Measurements from ENCODE around the gene OR6B1. TPM values are rescaled to one million over a fixed set of nuclear protein-coding genes. Genes with fewer than 3 reads are reported as not detected.

Gene OR6B1
- total and polyA plus RNA-seq, 2 of the 8 experiments (the other 6 are each of a cell fraction or from before 2014, with no cell fraction given), result not detected

GRCh38 chr7:143975617-143976016, 24.5 kb upstream of the OR6B1 start (continued):
- TF ChIP-seq, protein P1, sequence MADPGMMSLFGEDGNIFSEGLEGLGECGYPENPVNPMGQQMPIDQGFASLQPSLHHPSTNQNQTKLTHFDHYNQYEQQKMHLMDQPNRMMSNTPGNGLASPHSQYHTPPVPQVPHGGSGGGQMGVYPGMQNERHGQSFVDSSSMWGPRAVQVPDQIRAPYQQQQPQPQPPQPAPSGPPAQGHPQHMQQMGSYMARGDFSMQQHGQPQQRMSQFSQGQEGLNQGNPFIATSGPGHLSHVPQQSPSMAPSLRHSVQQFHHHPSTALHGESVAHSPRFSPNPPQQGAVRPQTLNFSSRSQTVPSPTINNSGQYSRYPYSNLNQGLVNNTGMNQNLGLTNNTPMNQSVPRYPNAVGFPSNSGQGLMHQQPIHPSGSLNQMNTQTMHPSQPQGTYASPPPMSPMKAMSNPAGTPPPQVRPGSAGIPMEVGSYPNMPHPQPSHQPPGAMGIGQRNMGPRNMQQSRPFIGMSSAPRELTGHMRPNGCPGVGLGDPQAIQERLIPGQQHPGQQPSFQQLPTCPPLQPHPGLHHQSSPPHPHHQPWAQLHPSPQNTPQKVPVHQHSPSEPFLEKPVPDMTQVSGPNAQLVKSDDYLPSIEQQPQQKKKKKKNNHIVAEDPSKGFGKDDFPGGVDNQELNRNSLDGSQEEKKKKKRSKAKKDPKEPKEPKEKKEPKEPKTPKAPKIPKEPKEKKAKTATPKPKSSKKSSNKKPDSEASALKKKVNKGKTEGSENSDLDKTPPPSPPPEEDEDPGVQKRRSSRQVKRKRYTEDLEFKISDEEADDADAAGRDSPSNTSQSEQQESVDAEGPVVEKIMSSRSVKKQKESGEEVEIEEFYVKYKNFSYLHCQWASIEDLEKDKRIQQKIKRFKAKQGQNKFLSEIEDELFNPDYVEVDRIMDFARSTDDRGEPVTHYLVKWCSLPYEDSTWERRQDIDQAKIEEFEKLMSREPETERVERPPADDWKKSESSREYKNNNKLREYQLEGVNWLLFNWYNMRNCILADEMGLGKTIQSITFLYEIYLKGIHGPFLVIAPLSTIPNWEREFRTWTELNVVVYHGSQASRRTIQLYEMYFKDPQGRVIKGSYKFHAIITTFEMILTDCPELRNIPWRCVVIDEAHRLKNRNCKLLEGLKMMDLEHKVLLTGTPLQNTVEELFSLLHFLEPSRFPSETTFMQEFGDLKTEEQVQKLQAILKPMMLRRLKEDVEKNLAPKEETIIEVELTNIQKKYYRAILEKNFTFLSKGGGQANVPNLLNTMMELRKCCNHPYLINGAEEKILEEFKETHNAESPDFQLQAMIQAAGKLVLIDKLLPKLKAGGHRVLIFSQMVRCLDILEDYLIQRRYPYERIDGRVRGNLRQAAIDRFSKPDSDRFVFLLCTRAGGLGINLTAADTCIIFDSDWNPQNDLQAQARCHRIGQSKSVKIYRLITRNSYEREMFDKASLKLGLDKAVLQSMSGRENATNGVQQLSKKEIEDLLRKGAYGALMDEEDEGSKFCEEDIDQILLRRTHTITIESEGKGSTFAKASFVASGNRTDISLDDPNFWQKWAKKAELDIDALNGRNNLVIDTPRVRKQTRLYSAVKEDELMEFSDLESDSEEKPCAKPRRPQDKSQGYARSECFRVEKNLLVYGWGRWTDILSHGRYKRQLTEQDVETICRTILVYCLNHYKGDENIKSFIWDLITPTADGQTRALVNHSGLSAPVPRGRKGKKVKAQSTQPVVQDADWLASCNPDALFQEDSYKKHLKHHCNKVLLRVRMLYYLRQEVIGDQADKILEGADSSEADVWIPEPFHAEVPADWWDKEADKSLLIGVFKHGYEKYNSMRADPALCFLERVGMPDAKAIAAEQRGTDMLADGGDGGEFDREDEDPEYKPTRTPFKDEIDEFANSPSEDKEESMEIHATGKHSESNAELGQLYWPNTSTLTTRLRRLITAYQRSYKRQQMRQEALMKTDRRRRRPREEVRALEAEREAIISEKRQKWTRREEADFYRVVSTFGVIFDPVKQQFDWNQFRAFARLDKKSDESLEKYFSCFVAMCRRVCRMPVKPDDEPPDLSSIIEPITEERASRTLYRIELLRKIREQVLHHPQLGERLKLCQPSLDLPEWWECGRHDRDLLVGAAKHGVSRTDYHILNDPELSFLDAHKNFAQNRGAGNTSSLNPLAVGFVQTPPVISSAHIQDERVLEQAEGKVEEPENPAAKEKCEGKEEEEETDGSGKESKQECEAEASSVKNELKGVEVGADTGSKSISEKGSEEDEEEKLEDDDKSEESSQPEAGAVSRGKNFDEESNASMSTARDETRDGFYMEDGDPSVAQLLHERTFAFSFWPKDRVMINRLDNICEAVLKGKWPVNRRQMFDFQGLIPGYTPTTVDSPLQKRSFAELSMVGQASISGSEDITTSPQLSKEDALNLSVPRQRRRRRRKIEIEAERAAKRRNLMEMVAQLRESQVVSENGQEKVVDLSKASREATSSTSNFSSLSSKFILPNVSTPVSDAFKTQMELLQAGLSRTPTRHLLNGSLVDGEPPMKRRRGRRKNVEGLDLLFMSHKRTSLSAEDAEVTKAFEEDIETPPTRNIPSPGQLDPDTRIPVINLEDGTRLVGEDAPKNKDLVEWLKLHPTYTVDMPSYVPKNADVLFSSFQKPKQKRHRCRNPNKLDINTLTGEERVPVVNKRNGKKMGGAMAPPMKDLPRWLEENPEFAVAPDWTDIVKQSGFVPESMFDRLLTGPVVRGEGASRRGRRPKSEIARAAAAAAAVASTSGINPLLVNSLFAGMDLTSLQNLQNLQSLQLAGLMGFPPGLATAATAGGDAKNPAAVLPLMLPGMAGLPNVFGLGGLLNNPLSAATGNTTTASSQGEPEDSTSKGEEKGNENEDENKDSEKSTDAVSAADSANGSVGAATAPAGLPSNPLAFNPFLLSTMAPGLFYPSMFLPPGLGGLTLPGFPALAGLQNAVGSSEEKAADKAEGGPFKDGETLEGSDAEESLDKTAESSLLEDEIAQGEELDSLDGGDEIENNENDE (IDR thresholded peaks at IDR 0.05; ENCODE audit: insufficient replicate concordance, low read length), result no peak
- TF ChIP-seq, protein P2, sequence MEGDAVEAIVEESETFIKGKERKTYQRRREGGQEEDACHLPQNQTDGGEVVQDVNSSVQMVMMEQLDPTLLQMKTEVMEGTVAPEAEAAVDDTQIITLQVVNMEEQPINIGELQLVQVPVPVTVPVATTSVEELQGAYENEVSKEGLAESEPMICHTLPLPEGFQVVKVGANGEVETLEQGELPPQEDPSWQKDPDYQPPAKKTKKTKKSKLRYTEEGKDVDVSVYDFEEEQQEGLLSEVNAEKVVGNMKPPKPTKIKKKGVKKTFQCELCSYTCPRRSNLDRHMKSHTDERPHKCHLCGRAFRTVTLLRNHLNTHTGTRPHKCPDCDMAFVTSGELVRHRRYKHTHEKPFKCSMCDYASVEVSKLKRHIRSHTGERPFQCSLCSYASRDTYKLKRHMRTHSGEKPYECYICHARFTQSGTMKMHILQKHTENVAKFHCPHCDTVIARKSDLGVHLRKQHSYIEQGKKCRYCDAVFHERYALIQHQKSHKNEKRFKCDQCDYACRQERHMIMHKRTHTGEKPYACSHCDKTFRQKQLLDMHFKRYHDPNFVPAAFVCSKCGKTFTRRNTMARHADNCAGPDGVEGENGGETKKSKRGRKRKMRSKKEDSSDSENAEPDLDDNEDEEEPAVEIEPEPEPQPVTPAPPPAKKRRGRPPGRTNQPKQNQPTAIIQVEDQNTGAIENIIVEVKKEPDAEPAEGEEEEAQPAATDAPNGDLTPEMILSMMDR (IDR thresholded peaks at IDR 0.05; ENCODE audit: control extremely low read depth in 1 of 3, insufficient read depth in 1 of 3, low read depth in 1 of 3, low read length in 3 of 3), result peak in 2 of 3 experiments; percentile 63 to 69; a peak in 3 of 4 replicates
- TF ChIP-seq TAF1 (IDR thresholded peaks at IDR 0.05; ENCODE audit: low read depth, low read length), result no peak
- no peak for TF ChIP-seq YY1 (IDR thresholded peaks at IDR 0.05; ENCODE audit: low read depth, low read length)
- no peak for TF ChIP-seq SUZ12 (IDR thresholded peaks at IDR 0.05; ENCODE audit: low read length)
- TF ChIP-seq SIRT6 (IDR thresholded peaks at IDR 0.05; ENCODE audit: low read length), result no peak
- TF ChIP-seq RBBP5 (IDR thresholded peaks at IDR 0.05; ENCODE audit: borderline replicate concordance, low read depth, low read length), result no peak
- no peak for TF ChIP-seq TBP (IDR thresholded peaks at IDR 0.05; ENCODE audit: low read depth, low read length)
- no peak for TF ChIP-seq CREB1 (IDR thresholded peaks at IDR 0.05)
- 0 out of 2 replicates have a peak, but pooled peaks have one; percentile 11 for TF ChIP-seq TEAD4 (IDR thresholded peaks at IDR 0.05; ENCODE audit: low read depth, low read length)

All from H1 (cell line).